SK-N-MC (cell line): Measurements from ENCODE around the gene LRRC70.

ENCODE experiments used
- DNase-seq: peaks from one replicate; pipeline ENCODE4 v3.0.0-alpha.2; 2011; ENCODE audit warnings: low read depth, low spot score
- H3K27ac ChIP-seq: fragments of 200-600 bp; sonication (generic); 2 replicates; pipeline ENCODE4 v1.5.1; 2016; ENCODE audit warnings: mixed run types
- H3K36me3 ChIP-seq: fragments of 200-600 bp; sonication (generic); 2 replicates; pipeline ENCODE4 v1.6.1; 2017; ENCODE audit warnings: antibody characterized with exemption, low read length, mixed read lengths; ENCODE audit not compliant: insufficient read depth
- H3K4me3 ChIP-seq: fragments of 200-600 bp; sonication (generic); 2 replicates; pipeline ENCODE4 v1.5.1; 2016
- H3K9ac ChIP-seq: fragments of 200-600 bp; sonication (generic); 2 replicates; pipeline ENCODE4 v1.8.0; 2017; ENCODE audit warnings: mixed run types, mixed read lengths; ENCODE audit not compliant: insufficient read length
- H3K9me3 ChIP-seq: fragments of 200-600 bp; sonication (generic); 2 replicates; pipeline ENCODE4 v1.6.1; 2017; ENCODE audit warnings: low read depth, mild to moderate bottlenecking, antibody characterized with exemption, low read length, moderate library complexity, mixed read lengths
- EZH2 ChIP-seq: fragments of 200-600 bp; sonication (generic); IDR thresholded peaks from one replicate; pipeline ENCODE4 v1.6.1; 2017; ENCODE audit warnings: antibody characterized with exemption
- FOXP2 ChIP-seq: optimal IDR thresholded peaks from 2 replicates; pipeline ENCODE3; 2011; ENCODE audit warnings: mild to moderate bottlenecking, moderate library complexity; ENCODE audit not compliant: insufficient read depth; ENCODE audit errors: extremely low read length, control extremely low read depth
- POLR2AphosphoS5 ChIP-seq: IDR thresholded peaks from 2 replicates; pipeline ENCODE4 v1.6.1; 2012; ENCODE audit warnings: mild to moderate bottlenecking, low read depth, low read length, borderline replicate concordance

LRRC70 gene

GRCh38 chr5:62593331-62593730 is 14.7 kb downstream of the LRRC70 start:
- peaks cover 11% of the 10 kb centered on the region for H3K36me3 ChIP-seq
- no peak for TF ChIP-seq FOXP2
- TF ChIP-seq EZH2: no peak
- no peak for TF ChIP-seq POLR2AphosphoS5
- no peak for DNase-seq
- H3K9me3 ChIP-seq: no peaks in the 10 kb centered on the region
- no peak overlapping the region for H3K4me3 ChIP-seq
- no peak overlapping the region for H3K9ac ChIP-seq
- no peak overlapping the region for H3K27ac ChIP-seq

GRCh38 chr5:62594364-62594984 is 15.9 kb downstream of the LRRC70 start:
- no peak overlapping the region for H3K27ac ChIP-seq
- H3K9me3 ChIP-seq: no peaks in the 10 kb centered on the region
- TF ChIP-seq FOXP2: no peak
- no peak for TF ChIP-seq POLR2AphosphoS5
- no peak for TF ChIP-seq EZH2
- H3K9ac ChIP-seq: no peak overlapping the region
- no peak overlapping the region for H3K4me3 ChIP-seq
- no peak for DNase-seq
- peaks cover 11% of the 10 kb centered on the region for H3K36me3 ChIP-seq

GRCh38 chr5:62596096-62596495 is 17.5 kb downstream of the LRRC70 start:
- Histone ChIP-seq H3K9ac (no peak overlapping the region), H3K36me3 (peaks cover 11% of the 10 kb centered on the region), H3K9me3 (no peaks in the 10 kb centered on the region), H3K4me3 (no peak overlapping the region), H3K27ac (no peak overlapping the region)
- TF ChIP-seq EZH2: no peak
- TF ChIP-seq FOXP2: no peak
- TF ChIP-seq POLR2AphosphoS5: no peak
- DNase-seq: no peak

- TF ChIP-seq EZH2 (no peak), POLR2AphosphoS5 (no peak), FOXP2 (no peak)
- DNase-seq: no peak
Observed at GRCh38 chr5:62596691-62597090, 18.1 kb downstream of the LRRC70 start.

GRCh38 chr5:62597314-62597713 is 18.7 kb downstream of the LRRC70 start:
- Histone ChIP-seq H3K9ac (no peak overlapping the region), H3K4me3 (no peak overlapping the region), H3K9me3 (no peaks in the 10 kb centered on the region), H3K27ac (no peak overlapping the region), H3K36me3 (peaks cover under 1% of the 10 kb centered on the region; the same call in 1 of the 2 replicates)
- DNase-seq: no peak
- no peak for TF ChIP-seq POLR2AphosphoS5
- TF ChIP-seq EZH2: no peak
- no peak for TF ChIP-seq FOXP2

More at GRCh38 chr5:62596691-62597090, 18.1 kb downstream of the LRRC70 start:
- no peak overlapping the region for H3K4me3 ChIP-seq
- H3K9me3 ChIP-seq: no peaks in the 10 kb centered on the region
- H3K36me3 ChIP-seq: peaks cover 5% of the 10 kb centered on the region
- H3K27ac ChIP-seq: no peak overlapping the region
- no peak overlapping the region for H3K9ac ChIP-seq

GRCh38 chr5:62600560-62601252 is 22.1 kb downstream of the LRRC70 start:
- no peak overlapping the region for H3K4me3 ChIP-seq
- no peak overlapping the region for H3K9ac ChIP-seq
- H3K36me3 ChIP-seq: no peaks in the 10 kb centered on the region; the same call in 1 of the 2 replicates
- no peaks in the 10 kb centered on the region for H3K9me3 ChIP-seq
- TF ChIP-seq POLR2AphosphoS5 (no peak), EZH2 (no peak), FOXP2 (no peak)
- no peak overlapping the region for H3K27ac ChIP-seq
- DNase-seq: no peak

- TF ChIP-seq POLR2AphosphoS5 (no peak), EZH2 (no peak), FOXP2 (no peak)
- Histone ChIP-seq H3K9ac (no peak overlapping the region), H3K9me3 (no peaks in the 10 kb centered on the region)
Observed at GRCh38 chr5:62603934-62604333, 25.3 kb downstream of the LRRC70 start.

GRCh38 chr5:62605638-62606037 is 27.0 kb downstream of the LRRC70 start:
- TF ChIP-seq POLR2AphosphoS5 (no peak), EZH2 (no peak), FOXP2 (no peak)
- no peak for DNase-seq
- H3K9me3 ChIP-seq: no peaks in the 10 kb centered on the region
- H3K27ac ChIP-seq: no peak overlapping the region
- no peak overlapping the region for H3K9ac ChIP-seq
- no peak overlapping the region for H3K4me3 ChIP-seq
- no peaks in the 10 kb centered on the region; the same call in 1 of the 2 replicates for H3K36me3 ChIP-seq

More at GRCh38 chr5:62603934-62604333, 25.3 kb downstream of the LRRC70 start:
- Histone ChIP-seq H3K36me3 (no peaks in the 10 kb centered on the region; the same call in 1 of the 2 replicates), H3K27ac (no peak overlapping the region), H3K4me3 (no peak overlapping the region)
- DNase-seq: no peak

- no peak for DNase-seq
- no peaks in the 10 kb centered on the region for H3K9me3 ChIP-seq
- no peak overlapping the region for H3K27ac ChIP-seq
- no peak for TF ChIP-seq POLR2AphosphoS5
- TF ChIP-seq EZH2: no peak
- TF ChIP-seq FOXP2: no peak
- no peak overlapping the region for H3K4me3 ChIP-seq
- H3K36me3 ChIP-seq: no peaks in the 10 kb centered on the region; the same call in 1 of the 2 replicates
- no peak overlapping the region for H3K9ac ChIP-seq
Observed at GRCh38 chr5:62606878-62607277, 28.3 kb downstream of the LRRC70 start.
